ENCODE measurements around the gene CORO2B. TPM values are rescaled to one million over a fixed set of nuclear protein-coding genes. Genes with fewer than 3 reads are reported as not detected.

CORO2B gene
- total RNA-seq, 1 experiment from 2014 or later = 0.59 TPM

- TF ChIP-seq EZH2 (IDR thresholded peaks at IDR 0.05; ENCODE audit: low read depth) (no peak), CTCF (conservative IDR thresholded peaks at IDR 0.05) (no peak)
- no peaks in the 10 kb centered on the region for H3K9me3 ChIP-seq (ENCODE audit: insufficient read depth, low read depth)
- BruUV-seq (replicated peaks) = no TSS peak
- POLR2A ChIA-PET (ENCODE audit: unreplicated experiment) = no interaction called here
- CTCF ChIA-PET = no interaction called here
- no peaks in the 10 kb centered on the region for H3F3A ChIP-seq (ENCODE audit: insufficient read depth, low read depth)
- H3K27ac ChIP-seq = no peak overlapping the region
- H3K4me1 ChIP-seq (replicated peaks; ENCODE audit: insufficient read depth) = no peaks in the 10 kb centered on the region
- H3K36me3 ChIP-seq (ENCODE audit: low read depth) = no peaks in the 10 kb centered on the region
- no peaks in the 10 kb centered on the region for H3K9me2 ChIP-seq (ENCODE audit: insufficient read depth)
- no peak for DNase-seq
- no peak overlapping the region for H3K4me3 ChIP-seq
- no peaks in the 10 kb centered on the region for H4K20me1 ChIP-seq (ENCODE audit: insufficient read depth)
- H2AFZ ChIP-seq = no peak overlapping the region
- intact Hi-C loops (cut with micrococcal nuclease; ENCODE audit: unreplicated experiment) = loop anchor here (5.0 kb wide), 1 partner anchor 98 kb away; no protein-coding TSS in a partner anchor
- no peaks in the 10 kb centered on the region for H3K27me3 ChIP-seq (ENCODE audit: insufficient read depth, low read depth)
- H3K4me2 ChIP-seq = no peak overlapping the region
- no peaks in the 10 kb centered on the region for H3K79me2 ChIP-seq (ENCODE audit: low read depth)
These were observed 76.2 kb downstream of the CORO2B start for GRCh38 chr15:68654786-68655560.

- Histone ChIP-seq H3K27me3 (ENCODE audit: insufficient read depth, low read depth) (no peaks in the 10 kb centered on the region), H3K27ac (no peak overlapping the region), H2AFZ (no peak overlapping the region), H3K4me3 (no peak overlapping the region), H3K9me2 (ENCODE audit: insufficient read depth) (no peaks in the 10 kb centered on the region), H3F3A (ENCODE audit: insufficient read depth, low read depth) (no peaks in the 10 kb centered on the region), H4K20me1 (ENCODE audit: insufficient read depth) (no peaks in the 10 kb centered on the region), H3K79me2 (ENCODE audit: low read depth) (no peaks in the 10 kb centered on the region), H3K36me3 (ENCODE audit: low read depth) (no peaks in the 10 kb centered on the region), H3K4me2 (no peak overlapping the region), H3K9me3 (ENCODE audit: insufficient read depth, low read depth) (no peaks in the 10 kb centered on the region), H3K4me1 (replicated peaks; ENCODE audit: insufficient read depth) (no peaks in the 10 kb centered on the region)
- no peak for DNase-seq
- CTCF ChIA-PET = interaction anchor here (0.6 kb wide), 1 partner anchor 220 kb away, joined by 7 read pairs; no protein-coding TSS in a partner anchor
- POLR2A ChIA-PET (ENCODE audit: unreplicated experiment) = no interaction called here
- TF ChIP-seq EZH2 (IDR thresholded peaks at IDR 0.05; ENCODE audit: low read depth) (no peak), CTCF (conservative IDR thresholded peaks at IDR 0.05) (no peak)
- intact Hi-C loops (cut with micrococcal nuclease; ENCODE audit: unreplicated experiment) = no loop called here
- no TSS peak for BruUV-seq (replicated peaks)
These were observed 77.1 kb downstream of the CORO2B start for GRCh38 chr15:68655686-68656437.

GRCh38 chr15:68656438-68656739 lies 77.6 kb downstream of the CORO2B start:
- CTCF ChIA-PET = interaction anchor here (0.6 kb wide), 1 partner anchor 220 kb away, joined by 7 read pairs; no protein-coding TSS in a partner anchor
- no peaks in the 10 kb centered on the region for H3K4me1 ChIP-seq (replicated peaks; ENCODE audit: insufficient read depth)
- no peaks in the 10 kb centered on the region for H4K20me1 ChIP-seq (ENCODE audit: insufficient read depth)
- TF ChIP-seq CTCF (conservative IDR thresholded peaks at IDR 0.05) (no peak), EZH2 (IDR thresholded peaks at IDR 0.05; ENCODE audit: low read depth) (no peak)
- intact Hi-C loops (cut with micrococcal nuclease; ENCODE audit: unreplicated experiment) = no loop called here
- H3K79me2 ChIP-seq (ENCODE audit: low read depth) = no peaks in the 10 kb centered on the region
- no peak overlapping the region for H3K27ac ChIP-seq
- H3K4me2 ChIP-seq = no peak overlapping the region
- no peaks in the 10 kb centered on the region for H3F3A ChIP-seq (ENCODE audit: insufficient read depth, low read depth)
- POLR2A ChIA-PET (ENCODE audit: unreplicated experiment) = no interaction called here
- BruUV-seq (replicated peaks) = no TSS peak
- no peaks in the 10 kb centered on the region for H3K9me3 ChIP-seq (ENCODE audit: insufficient read depth, low read depth)
- no peaks in the 10 kb centered on the region for H3K36me3 ChIP-seq (ENCODE audit: low read depth)
- no peak overlapping the region for H3K4me3 ChIP-seq
- no peaks in the 10 kb centered on the region for H3K9me2 ChIP-seq (ENCODE audit: insufficient read depth)
- H2AFZ ChIP-seq = no peak overlapping the region
- DNase-seq = no peak
- H3K27me3 ChIP-seq (ENCODE audit: insufficient read depth, low read depth) = no peaks in the 10 kb centered on the region

Data from PC-9 (cell line).